WTC11 (cell line): Measurements from ENCODE around the gene RNF182. TPM values are rescaled to one million over a fixed set of nuclear protein-coding genes. Genes with fewer than 3 reads are reported as not detected.

ENCODE experiments used
- ATAC-seq: fragments of 200-7000 bp; cut with Tn5 transposase; 2 replicates; pipeline ENCODE4 v1.10.0; 2021; ENCODE audit warnings: mild to moderate bottlenecking, moderate library complexity
- CTCF ChIA-PET: fragments of 300-600 bp; sonication (Branson Sonifier 250); formaldehyde crosslinking; loops from one replicate; lab custom pipeline; 2021; ENCODE audit warnings: antibody characterized with exemption; lab: Charles Lee
- POLR2A ChIA-PET: fragments of 350-600 bp; sonication (Branson Sonifier 250); formaldehyde crosslinking; loops from one replicate; lab custom pipeline; 2021; ENCODE audit warnings: antibody characterized with exemption; lab: Charles Lee
- DNase-seq: peaks from one replicate; pipeline ENCODE4 v3.0.0; 2021; ENCODE audit warnings: low spot score
- H3K27ac Mint-ChIP-seq: 2 replicates; pipeline ENCODE4 v1.8.0; 2021; ENCODE audit warnings: mixed read lengths
- H3K27me3 Mint-ChIP-seq: 2 replicates; pipeline ENCODE4 v1.8.0; 2021; ENCODE audit warnings: low read depth, mild to moderate bottlenecking, moderate library complexity, mixed read lengths
- H3K36me3 Mint-ChIP-seq: 2 replicates; pipeline ENCODE4 v1.8.0; 2021; ENCODE audit warnings: mixed read lengths
- H3K4me1 Mint-ChIP-seq: 2 replicates; pipeline ENCODE4 v1.8.0; 2022; ENCODE audit warnings: mixed read lengths
- H3K4me3 Mint-ChIP-seq: 2 replicates; pipeline ENCODE4 v1.8.0; 2021; ENCODE audit warnings: mild to moderate bottlenecking, moderate library complexity, mixed read lengths
- H3K9me3 Mint-ChIP-seq: 2 replicates; pipeline ENCODE4 v1.8.0; 2021; ENCODE audit warnings: mixed read lengths
- ATF1 ChIP-seq: sonication (generic); formaldehyde crosslinking; IDR thresholded peaks from 2 replicates; pipeline ENCODE4 v1.8.1; 2023; ENCODE audit warnings: mild to moderate bottlenecking, moderate library complexity, missing genetic modification reagents
- CREB1 ChIP-seq: sonication (generic); formaldehyde crosslinking; IDR thresholded peaks from 2 replicates; pipeline ENCODE4 v1.8.0; 2023; ENCODE audit warnings: mild to moderate bottlenecking, missing genetic modification reagents
- CREM ChIP-seq: sonication (generic); formaldehyde crosslinking; IDR thresholded peaks from 2 replicates; pipeline ENCODE4 v1.8.1; 2022; ENCODE audit warnings: mild to moderate bottlenecking, missing genetic modification reagents, moderate library complexity
- E2F5 ChIP-seq: sonication (generic); formaldehyde crosslinking; IDR thresholded peaks from 2 replicates; pipeline ENCODE4 v1.8.1; 2022; ENCODE audit warnings: mild to moderate bottlenecking, moderate library complexity, missing genetic modification reagents
- EMX1 ChIP-seq: fragments of 250-450 bp; sonication (Bioruptor Pico); IDR thresholded peaks from 2 replicates; pipeline ENCODE4 v1.8.0; 2021; ENCODE audit warnings: mild to moderate bottlenecking
- ETV6 ChIP-seq: sonication (generic); formaldehyde crosslinking; IDR thresholded peaks from 2 replicates; pipeline ENCODE4 v1.8.1; 2022; ENCODE audit warnings: mild to moderate bottlenecking, missing genetic modification reagents
- FOXK1 ChIP-seq: sonication (generic); formaldehyde crosslinking; IDR thresholded peaks from 2 replicates; pipeline ENCODE4 v1.8.0; 2022; ENCODE audit warnings: mild to moderate bottlenecking, moderate library complexity, missing genetic modification reagents
- FOXP1 ChIP-seq: sonication (generic); formaldehyde crosslinking; IDR thresholded peaks from 2 replicates; pipeline ENCODE4 v1.8.0; 2022; ENCODE audit warnings: missing genetic modification reagents, mild to moderate bottlenecking, moderate library complexity, borderline replicate concordance
- HMGA2 ChIP-seq: fragments of 250-450 bp; sonication (Bioruptor Pico); IDR thresholded peaks from 2 replicates; pipeline ENCODE4 v1.4.0; 2021; ENCODE audit warnings: mild to moderate bottlenecking, moderate library complexity
- IRF2 ChIP-seq: sonication (generic); formaldehyde crosslinking; IDR thresholded peaks from 2 replicates; pipeline ENCODE4 v1.8.0; 2022; ENCODE audit warnings: low read depth, missing genetic modification reagents, borderline replicate concordance
- NR2C2 ChIP-seq: sonication (generic); formaldehyde crosslinking; IDR thresholded peaks from 2 replicates; pipeline ENCODE4 v1.8.0; 2022; ENCODE audit warnings: mild to moderate bottlenecking, missing genetic modification reagents
- SMAD3 ChIP-seq: sonication (generic); formaldehyde crosslinking; IDR thresholded peaks from 2 replicates; pipeline ENCODE4 v1.8.0; 2022; ENCODE audit warnings: missing genetic modification reagents, mild to moderate bottlenecking, borderline replicate concordance
- STAT6 ChIP-seq: sonication (generic); formaldehyde crosslinking; conservative IDR thresholded peaks from 2 replicates; pipeline ENCODE4 v1.8.1; 2023; ENCODE audit warnings: mild to moderate bottlenecking, low read depth, missing genetic modification reagents, moderate library complexity
- ZNF263 ChIP-seq: sonication (generic); formaldehyde crosslinking; IDR thresholded peaks from 2 replicates; pipeline ENCODE4 v1.8.1; 2022; ENCODE audit warnings: low read depth, mild to moderate bottlenecking, moderate library complexity, missing genetic modification reagents
- total RNA-seq: library from RNA; stranded (reverse); gene quantifications from 3 replicates; pipeline ENCODE4 v1.2.3, GENCODE V29; 2021
- TF ChIP-seq, protein P1 (sequence below): fragments of 250-450 bp; sonication (Bioruptor Pico); IDR thresholded peaks from 2 replicates; pipeline ENCODE4 v2.1.2; 2022; ENCODE audit warnings: mild to moderate bottlenecking, moderate library complexity
- TF ChIP-seq, protein P2 (sequence below): fragments of 250-450 bp; sonication (Bioruptor Pico); IDR thresholded peaks from 2 replicates; pipeline ENCODE4 v1.9.0; 2021; ENCODE audit warnings: mild to moderate bottlenecking
- TF ChIP-seq, protein P3 (sequence below): sonication (generic); formaldehyde crosslinking; IDR thresholded peaks from 2 replicates; pipeline ENCODE4 v1.8.0; 2022; ENCODE audit warnings: missing genetic modification reagents
- TF ChIP-seq, protein P4 (sequence below): sonication (generic); formaldehyde crosslinking; IDR thresholded peaks from 2 replicates; pipeline ENCODE4 v1.8.1; 2022; ENCODE audit warnings: low read depth, missing genetic modification reagents, borderline replicate concordance
- TF ChIP-seq, protein P5 (sequence below): sonication (generic); formaldehyde crosslinking; IDR thresholded peaks from 2 replicates; pipeline ENCODE4 v1.8.0; 2023; ENCODE audit warnings: missing genetic modification reagents

RNF182 gene
- total RNA-seq, 1 experiment from 2014 or later = 6.7 TPM

DNA sequence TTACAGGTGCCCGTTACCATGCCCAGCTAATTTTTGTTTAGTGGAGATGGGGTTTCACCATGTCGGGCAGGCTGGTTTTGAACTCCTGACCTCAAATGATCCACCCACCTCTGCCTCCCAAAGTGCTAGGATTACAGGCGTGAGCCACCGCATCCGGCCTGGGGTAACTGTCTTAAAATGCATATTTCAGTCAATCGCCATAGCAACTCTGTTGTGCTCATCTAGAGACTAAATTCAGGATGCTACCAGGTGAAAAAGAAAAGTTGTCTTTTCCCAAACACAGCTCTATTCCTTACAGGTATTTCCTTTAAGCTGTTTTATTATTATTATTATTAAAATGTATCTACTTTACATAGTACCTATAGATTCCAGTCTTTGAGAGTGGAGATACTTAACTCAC lies 66.6 kb downstream of the RNF182 start (continued):
- TF ChIP-seq, protein P1, sequence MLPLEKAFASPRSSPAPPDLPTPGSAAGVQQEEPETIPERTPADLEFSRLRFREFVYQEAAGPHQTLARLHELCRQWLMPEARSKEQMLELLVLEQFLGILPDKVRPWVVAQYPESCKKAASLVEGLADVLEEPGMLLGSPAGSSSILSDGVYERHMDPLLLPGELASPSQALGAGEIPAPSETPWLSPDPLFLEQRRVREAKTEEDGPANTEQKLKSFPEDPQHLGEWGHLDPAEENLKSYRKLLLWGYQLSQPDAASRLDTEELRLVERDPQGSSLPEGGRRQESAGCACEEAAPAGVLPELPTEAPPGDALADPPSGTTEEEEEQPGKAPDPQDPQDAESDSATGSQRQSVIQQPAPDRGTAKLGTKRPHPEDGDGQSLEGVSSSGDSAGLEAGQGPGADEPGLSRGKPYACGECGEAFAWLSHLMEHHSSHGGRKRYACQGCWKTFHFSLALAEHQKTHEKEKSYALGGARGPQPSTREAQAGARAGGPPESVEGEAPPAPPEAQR (CRISPR knock-in tag) = no peak
- no peak for TF ChIP-seq E2F5 (CRISPR knock-in tag)
- TF ChIP-seq FOXK1 = no peak
- TF ChIP-seq HMGA2 (CRISPR knock-in tag) = no peak
- no peak for TF ChIP-seq STAT6 (CRISPR knock-in tag)

DNA sequence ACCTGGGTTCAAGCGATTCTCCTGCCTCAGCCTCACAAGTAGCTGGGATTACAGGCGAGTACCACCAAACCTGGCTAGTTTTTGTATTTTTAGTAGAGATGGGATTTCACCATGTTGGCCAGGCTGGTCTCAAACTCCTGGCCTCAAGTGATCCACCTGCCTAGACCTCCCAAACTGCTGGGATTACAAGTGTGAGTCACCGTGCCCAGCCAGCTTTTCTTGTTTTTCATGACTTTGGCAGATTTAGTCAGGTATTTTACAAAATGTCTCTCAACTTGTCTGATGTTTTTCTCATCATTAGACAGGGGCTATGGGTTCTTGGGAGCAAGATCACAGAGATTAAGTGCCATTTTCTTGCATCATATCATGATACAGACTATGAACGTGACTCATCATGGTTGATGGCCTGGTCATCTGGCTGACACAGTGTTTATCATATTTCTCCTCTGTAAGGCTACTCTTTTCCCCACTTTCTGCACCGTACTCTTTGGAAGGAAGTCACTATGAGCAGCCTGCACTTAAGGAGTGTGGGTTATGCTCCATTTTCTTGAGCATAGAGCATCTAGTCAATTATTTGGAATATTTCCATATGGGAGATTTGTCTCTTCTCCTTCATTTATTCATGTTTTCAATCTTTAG lies 67.8 kb downstream of the RNF182 start:
- ChIA-PET POLR2A (no interaction called here), CTCF (interaction anchor here (0.6 kb wide), 1 partner anchor 70 kb away, joined by 3 read pairs; no protein-coding TSS in a partner anchor)
- no peaks in the 10 kb centered on the region for H3K27me3 Mint-ChIP-seq
- peaks cover 1% of the 10 kb centered on the region for H3K9me3 Mint-ChIP-seq
- ATAC-seq = no peak
- H3K27ac Mint-ChIP-seq = no peak overlapping the region
- H3K36me3 Mint-ChIP-seq = no peaks in the 10 kb centered on the region
- no peak for DNase-seq
- TF ChIP-seq ZNF263 (CRISPR knock-in tag) = no peak
- TF ChIP-seq ATF1 (CRISPR knock-in tag) = no peak
- no peak for TF ChIP-seq FOXP1 (CRISPR knock-in tag)
- no peak for TF ChIP-seq NR2C2 (CRISPR knock-in tag)
- TF ChIP-seq EMX1 = no peak
- TF ChIP-seq CREB1 (CRISPR knock-in tag) = no peak
- TF ChIP-seq, all 79 proteins: peak for 0
- H3K4me1 Mint-ChIP-seq = peaks cover 12% of the 10 kb centered on the region
- H3K4me3 Mint-ChIP-seq = no peak overlapping the region

- peaks cover 12% of the 10 kb centered on the region for H3K4me1 Mint-ChIP-seq
- POLR2A ChIA-PET = no interaction called here
- no peaks in the 10 kb centered on the region for H3K27me3 Mint-ChIP-seq
- no peak overlapping the region for H3K27ac Mint-ChIP-seq
- CTCF ChIA-PET = no interaction called here
- DNase-seq (no peak), ATAC-seq (no peak)
- H3K4me3 Mint-ChIP-seq = no peak overlapping the region
- H3K9me3 Mint-ChIP-seq = peaks cover 9% of the 10 kb centered on the region
- H3K36me3 Mint-ChIP-seq = no peaks in the 10 kb centered on the region
- no peak for TF ChIP-seq IRF2
- TF ChIP-seq, protein P2, sequence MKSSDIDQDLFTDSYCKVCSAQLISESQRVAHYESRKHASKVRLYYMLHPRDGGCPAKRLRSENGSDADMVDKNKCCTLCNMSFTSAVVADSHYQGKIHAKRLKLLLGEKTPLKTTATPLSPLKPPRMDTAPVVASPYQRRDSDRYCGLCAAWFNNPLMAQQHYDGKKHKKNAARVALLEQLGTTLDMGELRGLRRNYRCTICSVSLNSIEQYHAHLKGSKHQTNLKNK (CRISPR knock-in tag) = no peak
- no peak for TF ChIP-seq SMAD3 (CRISPR knock-in tag)
- no peak for TF ChIP-seq ETV6
- TF ChIP-seq STAT6 (CRISPR knock-in tag) = no peak
- TF ChIP-seq CREM (CRISPR knock-in tag) = no peak
- TF ChIP-seq, protein P3, sequence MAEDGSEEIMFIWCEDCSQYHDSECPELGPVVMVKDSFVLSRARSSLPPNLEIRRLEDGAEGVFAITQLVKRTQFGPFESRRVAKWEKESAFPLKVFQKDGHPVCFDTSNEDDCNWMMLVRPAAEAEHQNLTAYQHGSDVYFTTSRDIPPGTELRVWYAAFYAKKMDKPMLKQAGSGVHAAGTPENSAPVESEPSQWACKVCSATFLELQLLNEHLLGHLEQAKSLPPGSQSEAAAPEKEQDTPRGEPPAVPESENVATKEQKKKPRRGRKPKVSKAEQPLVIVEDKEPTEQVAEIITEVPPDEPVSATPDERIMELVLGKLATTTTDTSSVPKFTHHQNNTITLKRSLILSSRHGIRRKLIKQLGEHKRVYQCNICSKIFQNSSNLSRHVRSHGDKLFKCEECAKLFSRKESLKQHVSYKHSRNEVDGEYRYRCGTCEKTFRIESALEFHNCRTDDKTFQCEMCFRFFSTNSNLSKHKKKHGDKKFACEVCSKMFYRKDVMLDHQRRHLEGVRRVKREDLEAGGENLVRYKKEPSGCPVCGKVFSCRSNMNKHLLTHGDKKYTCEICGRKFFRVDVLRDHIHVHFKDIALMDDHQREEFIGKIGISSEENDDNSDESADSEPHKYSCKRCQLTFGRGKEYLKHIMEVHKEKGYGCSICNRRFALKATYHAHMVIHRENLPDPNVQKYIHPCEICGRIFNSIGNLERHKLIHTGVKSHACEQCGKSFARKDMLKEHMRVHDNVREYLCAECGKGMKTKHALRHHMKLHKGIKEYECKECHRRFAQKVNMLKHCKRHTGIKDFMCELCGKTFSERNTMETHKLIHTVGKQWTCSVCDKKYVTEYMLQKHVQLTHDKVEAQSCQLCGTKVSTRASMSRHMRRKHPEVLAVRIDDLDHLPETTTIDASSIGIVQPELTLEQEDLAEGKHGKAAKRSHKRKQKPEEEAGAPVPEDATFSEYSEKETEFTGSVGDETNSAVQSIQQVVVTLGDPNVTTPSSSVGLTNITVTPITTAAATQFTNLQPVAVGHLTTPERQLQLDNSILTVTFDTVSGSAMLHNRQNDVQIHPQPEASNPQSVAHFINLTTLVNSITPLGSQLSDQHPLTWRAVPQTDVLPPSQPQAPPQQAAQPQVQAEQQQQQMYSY (CRISPR knock-in tag) = no peak
- TF ChIP-seq, protein P4, sequence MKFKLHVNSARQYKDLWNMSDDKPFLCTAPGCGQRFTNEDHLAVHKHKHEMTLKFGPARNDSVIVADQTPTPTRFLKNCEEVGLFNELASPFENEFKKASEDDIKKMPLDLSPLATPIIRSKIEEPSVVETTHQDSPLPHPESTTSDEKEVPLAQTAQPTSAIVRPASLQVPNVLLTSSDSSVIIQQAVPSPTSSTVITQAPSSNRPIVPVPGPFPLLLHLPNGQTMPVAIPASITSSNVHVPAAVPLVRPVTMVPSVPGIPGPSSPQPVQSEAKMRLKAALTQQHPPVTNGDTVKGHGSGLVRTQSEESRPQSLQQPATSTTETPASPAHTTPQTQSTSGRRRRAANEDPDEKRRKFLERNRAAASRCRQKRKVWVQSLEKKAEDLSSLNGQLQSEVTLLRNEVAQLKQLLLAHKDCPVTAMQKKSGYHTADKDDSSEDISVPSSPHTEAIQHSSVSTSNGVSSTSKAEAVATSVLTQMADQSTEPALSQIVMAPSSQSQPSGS (CRISPR knock-in tag) = no peak
- TF ChIP-seq, protein P5, sequence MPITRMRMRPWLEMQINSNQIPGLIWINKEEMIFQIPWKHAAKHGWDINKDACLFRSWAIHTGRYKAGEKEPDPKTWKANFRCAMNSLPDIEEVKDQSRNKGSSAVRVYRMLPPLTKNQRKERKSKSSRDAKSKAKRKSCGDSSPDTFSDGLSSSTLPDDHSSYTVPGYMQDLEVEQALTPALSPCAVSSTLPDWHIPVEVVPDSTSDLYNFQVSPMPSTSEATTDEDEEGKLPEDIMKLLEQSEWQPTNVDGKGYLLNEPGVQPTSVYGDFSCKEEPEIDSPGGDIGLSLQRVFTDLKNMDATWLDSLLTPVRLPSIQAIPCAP (CRISPR knock-in tag) = no peak
Measured at GRCh38 chr6:13993416-13993815, 68.7 kb downstream of the RNF182 start.
